ENCODE results near the gene MAPK8IP3. TPM values are rescaled to one million over a fixed set of nuclear protein-coding genes. Genes with fewer than 3 reads are reported as not detected.
"Not testable (repeated sequence)": the region's sequence is repeated elsewhere in the genome, so short reads cannot be mapped to it uniquely, and the experiment has no call there.

MAPK8IP3 gene
- polyA plus RNA-seq, 4 donors = 33.4 to 90.6 (median 58.4) TPM

DNA sequence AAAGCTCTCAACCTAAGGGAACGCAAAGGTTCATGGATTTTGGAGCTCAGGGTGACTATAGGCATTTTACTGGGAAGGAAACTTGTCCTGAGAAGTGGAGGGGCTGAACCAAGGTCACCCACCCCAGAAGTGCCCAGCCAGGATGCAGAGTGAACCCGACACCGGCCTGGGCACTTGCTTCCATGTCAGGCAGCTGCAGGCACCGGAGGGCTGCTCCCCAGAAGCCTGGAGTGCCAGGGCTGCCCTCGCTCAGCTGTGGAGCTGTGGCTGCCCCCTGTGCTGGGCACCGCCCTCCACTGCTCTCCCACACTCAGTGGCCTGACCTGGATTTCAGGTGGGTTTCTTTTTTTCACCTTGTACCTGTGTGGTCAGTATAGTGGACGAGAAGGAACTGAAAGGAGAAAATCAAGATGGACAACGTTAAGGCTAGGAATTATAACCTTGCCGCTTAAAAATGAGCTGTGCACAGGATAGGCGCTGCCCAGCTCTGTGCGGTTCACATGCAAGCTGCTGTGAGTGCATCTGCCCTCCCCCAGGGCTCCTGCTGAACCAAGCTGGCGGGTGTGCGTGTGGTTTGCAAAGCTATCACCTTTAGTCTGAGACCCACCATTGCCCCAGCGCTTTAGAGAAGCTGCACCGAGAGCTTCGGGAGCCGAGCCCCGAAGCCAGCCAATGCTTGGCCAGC is 2.2 kb downstream of the MAPK8IP3 start:
- no peak for DNase-seq (ENCODE audit: low read depth in 4 of 4, low spot score in 2 of 4)

DNA sequence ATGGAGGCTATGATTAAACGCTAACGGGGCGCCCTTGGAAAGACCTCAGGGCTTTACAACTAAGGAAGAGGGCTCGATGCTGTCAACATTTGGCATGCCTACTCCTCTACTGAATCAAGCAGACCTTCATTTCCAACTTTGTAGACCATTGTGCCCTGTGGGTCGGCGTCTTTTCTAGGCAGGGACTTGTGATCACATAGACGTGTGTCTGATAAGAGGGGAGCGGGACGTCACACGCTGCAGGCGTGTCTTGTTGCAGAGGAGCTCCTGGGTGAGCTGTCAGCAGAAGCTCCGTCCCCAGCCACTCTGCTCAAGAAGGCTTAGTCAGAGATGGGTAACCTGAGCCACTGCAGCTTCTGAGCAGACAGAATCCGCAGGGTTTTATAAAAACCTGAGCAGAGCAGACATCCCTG is 2.8 kb downstream of the MAPK8IP3 start:
- DNase-seq (ENCODE audit: low read depth in 4 of 4, low spot score in 2 of 4) = no peak

DNA sequence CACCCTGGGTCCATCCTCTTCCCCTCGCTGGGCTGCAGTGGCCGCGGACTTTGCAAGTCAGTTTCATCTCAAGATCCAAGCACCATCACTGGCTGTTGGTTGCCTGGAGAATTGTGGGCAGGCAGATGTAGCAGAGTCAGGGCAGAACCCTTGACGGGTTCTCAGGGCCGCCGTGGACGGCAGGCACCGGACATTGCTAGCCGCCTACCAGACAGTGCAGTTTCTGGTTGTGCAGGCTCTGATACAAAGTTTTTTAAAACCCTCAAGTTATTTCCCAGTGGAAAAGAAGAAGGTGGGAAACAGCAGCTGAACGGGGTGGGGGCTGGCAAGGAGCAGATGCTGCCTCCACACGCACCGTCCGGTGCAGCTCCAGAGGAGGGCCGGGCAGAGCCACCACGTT is 3.4 kb downstream of the MAPK8IP3 start:
- DNase-seq (ENCODE audit: low read depth in 4 of 4, low spot score in 2 of 4) = no peak

DNA sequence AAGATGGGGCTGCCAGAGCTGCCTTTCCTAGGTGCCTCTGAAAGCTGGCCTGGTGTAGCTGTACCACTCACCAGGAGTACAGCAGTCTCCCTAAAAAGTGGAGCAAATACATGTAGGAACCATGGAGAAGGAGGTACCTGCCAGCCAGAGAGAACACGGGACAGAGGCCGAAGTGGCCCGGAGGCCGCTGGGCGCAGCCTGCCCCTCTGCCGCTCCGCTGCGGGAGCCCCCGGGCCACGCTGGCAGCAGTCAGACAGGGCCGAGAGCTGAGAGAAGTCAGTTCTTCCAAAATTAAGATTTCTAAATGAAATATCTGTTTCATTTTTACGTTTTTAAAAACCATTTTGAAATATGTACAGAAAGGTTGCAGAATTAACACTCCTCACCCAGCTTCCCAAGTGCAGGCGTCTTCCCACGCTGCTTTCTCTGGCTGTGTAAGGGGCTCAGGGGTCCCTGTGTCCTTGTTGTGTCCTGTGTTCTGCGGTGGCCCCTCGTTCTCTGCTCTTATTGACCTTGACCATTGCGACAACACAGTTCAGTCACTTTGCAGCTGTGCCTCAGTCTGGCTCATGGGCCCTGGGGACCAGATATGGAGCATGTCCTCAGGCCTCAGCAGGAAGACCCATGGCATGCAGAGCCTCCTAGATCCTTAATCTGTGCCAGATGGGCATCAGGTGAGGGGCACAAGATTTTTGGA is 5.0 kb downstream of the MAPK8IP3 start:
- no peak for DNase-seq (ENCODE audit: low read depth in 4 of 4, low spot score in 2 of 4)

DNA sequence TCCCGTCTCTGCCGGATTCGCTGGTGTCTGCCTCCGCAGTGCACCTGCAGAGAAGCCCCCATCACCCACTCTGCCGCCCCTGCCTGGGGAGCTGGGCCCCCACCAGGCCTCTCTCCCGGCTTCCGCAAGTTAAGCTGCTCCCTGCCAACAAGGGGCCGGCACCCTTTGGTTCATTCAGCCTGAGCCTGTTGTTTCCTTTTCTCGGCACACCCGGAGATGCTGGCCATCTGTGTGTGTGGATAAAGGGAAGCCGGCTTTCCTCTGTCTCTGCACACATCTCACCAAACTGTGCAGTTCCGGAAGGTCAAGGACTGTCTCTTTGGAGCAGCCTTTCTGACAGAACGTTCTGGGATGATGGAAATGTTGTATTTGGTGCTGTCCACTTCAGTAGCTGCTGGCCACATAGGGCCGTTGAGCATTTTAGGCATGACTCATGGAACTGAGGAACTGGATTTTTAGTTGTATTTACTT is 6.8 kb downstream of the MAPK8IP3 start:
- DNase-seq (ENCODE audit: low read depth in 4 of 4, low spot score in 2 of 4) = no peak

DNA sequence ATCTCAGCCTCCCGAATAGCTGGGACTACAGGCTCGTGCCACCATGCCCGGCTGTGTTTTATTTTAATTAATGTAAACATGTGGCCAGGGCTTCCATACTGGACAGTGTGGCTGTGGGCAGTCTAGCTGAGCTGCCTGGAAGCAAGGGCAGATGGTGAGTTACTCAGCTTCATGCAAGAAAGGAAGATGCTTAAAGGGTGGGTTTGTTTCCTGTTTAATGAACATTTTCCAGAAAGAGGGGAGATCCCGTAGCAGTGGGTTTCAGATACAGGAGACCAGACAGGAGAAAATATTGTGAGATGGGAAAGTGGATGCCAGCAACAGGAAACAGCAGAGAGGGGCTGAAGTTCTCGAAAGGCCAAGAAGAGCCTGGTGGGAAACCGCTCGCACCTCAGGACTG is 7.3 kb downstream of the MAPK8IP3 start:
- DNase-seq (ENCODE audit: low read depth in 4 of 4, low spot score in 2 of 4) = no peak

DNA sequence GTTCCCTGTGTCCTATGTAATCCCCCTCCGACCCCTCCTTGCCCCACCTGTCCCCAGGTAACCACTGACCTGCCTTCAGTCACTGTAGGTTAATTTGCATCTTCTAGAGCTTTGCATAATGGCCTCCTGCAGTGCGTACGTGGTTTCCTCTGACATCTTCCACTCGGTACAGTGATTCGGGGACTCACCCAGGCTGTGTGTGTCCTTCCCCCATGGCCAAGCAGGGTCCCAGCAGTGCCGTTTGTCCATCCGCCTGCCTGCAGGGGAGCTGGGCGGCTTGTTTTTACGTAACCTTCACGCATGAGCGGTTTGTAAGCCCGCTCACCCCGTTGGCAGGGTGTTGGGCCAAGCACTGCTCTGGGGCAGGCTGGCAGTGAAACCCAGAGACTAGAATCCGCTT is 7.9 kb downstream of the MAPK8IP3 start:
- DNase-seq (ENCODE audit: low read depth in 4 of 4, low spot score in 2 of 4) = no peak

DNA sequence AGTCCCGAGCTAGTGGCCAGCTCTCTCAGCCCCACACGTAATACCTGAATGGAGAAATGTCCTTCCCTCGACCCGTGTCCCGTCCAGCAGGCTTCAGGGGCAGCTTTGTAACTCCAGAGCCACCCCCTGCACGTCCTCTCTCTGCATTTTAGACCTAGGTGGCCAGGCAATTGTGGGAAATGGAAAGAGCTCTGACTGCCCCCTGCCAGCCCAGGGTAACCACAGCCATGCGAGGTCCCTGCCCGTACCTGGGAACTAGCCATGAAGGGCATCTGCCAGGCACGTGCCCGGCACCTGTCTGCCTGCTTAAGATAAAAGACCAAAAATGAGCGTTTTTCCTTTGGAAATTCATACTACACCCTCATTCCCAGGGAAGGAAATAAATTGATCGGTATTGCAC is 9.2 kb downstream of the MAPK8IP3 start:
- DNase-seq (ENCODE audit: low read depth in 4 of 4, low spot score in 2 of 4) = no peak

DNA sequence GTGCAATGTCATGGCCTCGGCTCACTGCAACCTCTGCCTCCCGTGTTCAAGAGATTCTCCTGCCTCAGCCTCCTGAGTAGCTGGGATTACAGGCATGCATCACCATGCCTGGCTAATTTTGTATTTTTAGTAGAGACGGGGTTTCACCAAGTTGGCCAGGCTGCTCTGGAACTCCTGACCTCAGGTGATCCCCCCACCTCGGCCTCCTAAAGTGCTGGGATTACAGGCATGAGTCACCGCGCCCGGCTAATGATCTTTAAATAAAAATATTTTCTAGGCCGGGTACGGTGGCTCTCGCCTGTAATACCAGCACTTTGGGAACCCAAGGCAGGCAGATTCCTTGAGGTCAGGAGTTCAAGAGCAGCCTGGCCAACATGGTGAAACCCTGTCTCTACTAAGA is 12.2 kb downstream of the MAPK8IP3 start:
- not testable (repeated sequence) for DNase-seq (ENCODE audit: low read depth in 4 of 4, low spot score in 2 of 4)

DNA sequence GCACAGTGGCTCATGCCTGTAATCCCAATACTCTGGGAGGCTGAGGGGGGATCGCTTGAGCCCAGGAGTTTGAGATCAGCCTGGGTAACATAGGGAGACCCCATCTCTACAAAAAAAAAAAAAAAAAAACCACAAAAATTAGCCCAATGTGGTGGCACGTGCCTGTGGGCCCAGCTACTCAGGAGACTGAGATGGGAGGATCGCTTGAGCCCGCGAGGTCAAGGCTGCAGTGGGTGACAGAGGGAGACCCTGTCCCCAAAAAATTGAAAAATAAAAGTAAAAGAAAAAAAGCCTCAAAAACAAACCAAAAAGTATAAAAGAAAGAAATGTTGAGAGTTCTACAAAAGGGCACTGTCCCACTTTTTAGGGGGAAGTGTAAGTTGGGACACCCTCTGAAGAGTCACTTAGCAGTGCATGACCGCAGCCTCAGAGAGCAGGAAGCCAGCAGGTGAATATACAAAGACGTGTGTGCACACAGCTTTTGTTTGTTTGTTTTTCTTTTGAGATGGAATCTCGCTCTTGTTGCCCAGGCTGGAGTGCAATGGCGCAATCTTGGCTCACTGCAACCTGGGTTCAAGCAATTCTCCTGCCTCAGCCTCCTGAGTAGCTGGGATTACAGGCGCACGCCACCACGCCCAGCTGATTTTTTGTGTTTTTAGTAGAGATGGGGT is 13.7 kb downstream of the MAPK8IP3 start:
- not testable (repeated sequence) for DNase-seq (ENCODE audit: low read depth in 4 of 4, low spot score in 2 of 4)

DNA sequence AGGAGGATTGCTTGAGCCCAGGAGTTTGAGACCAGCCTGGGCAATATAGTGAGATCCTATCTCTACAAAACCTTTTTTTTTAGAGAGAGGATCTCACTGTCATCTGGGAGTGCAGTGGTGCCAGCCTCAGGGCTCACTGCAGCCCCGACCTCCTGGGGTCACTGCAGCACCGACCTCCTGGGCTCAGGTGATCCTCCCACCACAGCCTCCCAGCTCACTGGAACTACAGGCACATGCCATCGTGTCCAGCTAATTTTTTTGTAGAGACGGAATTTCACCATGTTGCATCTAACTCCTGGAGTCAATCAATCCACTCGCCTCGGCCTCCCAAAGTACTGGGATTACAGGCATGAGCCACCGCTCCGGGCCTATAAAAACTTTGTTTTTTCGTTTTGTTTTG is 15.4 kb downstream of the MAPK8IP3 start:
- DNase-seq (ENCODE audit: low read depth in 4 of 4, low spot score in 2 of 4) = no peak

DNA sequence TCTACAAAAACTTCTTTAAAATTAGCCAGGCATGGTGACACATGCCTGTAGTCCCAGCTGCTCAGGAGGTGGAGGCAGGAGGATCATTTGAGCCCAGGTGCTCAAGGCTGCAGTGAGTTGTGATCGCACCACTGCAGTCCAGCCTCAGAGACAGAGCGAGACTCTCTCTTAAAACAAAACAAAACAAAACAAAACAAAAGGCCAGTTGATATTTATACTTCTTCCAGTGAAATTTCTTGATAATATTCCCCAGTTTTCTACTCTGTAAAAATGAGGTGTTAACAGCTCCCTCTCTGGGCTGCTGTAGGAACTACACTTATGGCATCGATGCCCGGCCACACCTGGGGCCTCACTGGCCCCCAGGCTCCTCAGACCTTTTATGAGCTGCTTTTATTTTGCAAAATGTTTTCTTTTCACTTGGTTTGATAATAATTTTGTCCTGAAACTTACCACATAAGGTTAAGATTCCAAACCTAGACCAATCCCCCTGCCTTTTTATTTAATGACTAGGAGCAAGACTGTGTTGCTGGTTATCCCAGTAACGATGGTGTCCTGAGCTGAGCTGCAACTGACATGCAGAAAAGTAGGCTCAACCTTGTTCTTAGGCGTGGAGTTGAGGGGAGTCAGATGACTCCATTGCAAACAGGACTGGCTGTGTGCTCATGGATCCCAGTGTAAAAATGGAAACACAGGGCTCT is 17.6 kb downstream of the MAPK8IP3 start:
- no peak for DNase-seq (ENCODE audit: low read depth in 4 of 4, low spot score in 2 of 4)

DNA sequence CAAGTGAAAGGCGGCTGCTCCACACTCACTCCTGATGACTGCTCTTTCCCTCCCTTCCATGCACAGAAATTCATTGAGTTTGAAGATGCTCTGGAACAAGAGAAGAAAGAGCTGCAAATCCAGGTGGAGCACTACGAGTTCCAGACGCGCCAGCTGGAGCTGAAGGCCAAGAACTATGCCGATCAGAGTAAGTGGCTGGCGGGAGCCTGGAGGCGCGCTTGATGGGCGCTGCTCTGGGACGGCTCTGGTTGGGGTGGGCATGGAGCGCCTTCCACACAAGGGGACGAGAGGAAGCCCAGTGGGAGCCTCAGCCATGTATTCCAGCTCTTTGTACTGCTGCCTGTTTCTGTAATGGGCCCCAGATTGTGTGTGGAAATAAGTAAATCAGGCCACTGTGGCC is 18.5 kb downstream of the MAPK8IP3 start:
- DNase-seq (ENCODE audit: low read depth in 4 of 4, low spot score in 2 of 4) = no peak

DNA sequence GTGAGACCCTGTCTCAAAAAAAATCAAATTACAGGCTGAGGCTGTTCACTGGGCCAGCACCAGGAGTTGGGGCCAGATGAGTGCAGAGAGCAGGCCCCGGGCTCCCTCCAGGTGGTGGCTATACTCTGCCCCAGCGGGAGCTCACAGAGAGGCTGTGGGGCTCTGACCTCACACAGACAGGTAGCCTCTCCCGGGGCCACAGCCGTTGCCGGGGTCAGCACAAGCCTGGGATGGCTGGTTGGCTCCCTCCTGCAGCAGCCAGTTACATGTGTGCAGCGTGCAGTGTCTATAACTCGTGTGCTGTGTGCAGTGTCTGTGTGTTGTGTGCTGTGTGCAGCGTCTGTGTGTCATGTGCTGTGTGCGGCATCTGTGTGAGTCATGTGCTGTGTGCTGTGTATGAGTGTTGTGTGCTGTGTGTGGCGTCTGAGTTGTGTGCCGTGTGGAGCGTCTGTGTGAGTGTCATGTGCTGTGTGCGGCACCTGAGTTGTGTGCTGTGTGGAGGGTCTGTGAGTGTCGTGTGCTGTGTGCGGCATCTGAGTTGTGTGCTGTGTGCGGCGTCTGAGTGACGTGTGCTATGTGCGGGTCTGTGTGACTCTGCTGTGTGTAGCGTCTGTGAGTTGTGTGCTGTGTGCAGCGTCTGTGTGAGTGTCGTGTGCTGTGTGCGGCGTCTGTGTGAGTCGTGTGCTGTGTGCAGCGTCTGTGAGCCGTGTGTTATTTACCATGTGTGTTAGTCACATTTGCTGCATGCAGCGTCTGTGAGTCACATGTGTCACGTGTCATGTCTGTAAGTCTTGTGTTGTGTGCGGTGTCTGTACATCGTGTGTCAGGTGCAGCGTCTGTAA is 20.9 kb downstream of the MAPK8IP3 start:
- DNase-seq (ENCODE audit: low read depth in 4 of 4, low spot score in 2 of 4) = no peak

DNA sequence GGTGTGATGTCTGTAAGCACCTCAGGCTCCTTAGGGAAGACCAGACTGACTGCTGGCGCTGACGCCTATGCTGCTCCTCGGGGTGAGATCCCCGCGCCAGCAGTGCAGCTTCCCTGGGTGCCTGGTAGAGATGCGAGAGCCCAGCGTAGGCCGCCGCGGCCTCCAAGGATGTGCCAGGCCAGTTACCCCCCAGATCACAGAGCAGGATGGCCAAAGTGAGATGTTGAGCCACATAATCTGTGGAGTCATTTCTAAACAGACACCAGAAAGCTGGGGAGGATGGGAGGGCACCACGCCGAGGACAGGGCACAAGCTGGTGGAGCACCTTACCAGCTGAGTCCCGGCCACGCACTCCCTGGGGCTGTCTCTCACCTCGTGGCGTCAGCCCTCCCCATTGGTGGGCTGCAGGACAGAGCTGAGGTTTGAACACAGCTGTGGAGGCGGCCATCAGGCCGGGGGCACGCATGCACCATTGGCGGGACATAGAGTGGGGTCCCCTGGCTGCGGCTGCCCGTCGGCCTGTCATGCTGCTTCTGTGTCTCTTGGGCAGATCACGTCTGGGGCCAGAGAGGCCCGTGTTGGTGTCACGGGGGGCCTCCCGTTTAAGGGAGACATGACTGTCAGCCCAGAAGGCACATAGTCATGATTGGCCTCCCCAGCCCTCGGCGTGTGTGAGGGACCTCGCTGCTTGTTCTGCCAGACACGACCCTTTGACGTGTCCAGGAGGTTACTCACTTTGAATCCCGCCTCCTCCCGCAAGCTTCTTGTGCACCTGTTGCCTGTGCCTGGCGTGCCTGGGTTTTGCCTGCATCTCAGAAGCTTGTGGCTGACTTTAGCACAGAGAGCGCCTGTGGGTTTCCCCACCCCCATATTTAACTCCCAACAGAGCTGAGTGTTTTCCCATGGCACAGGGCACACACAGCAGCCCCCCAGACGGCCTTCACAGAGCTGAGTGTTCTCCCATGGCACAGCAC is 21.9 kb downstream of the MAPK8IP3 start:
- no peak for DNase-seq (ENCODE audit: low read depth in 4 of 4, low spot score in 2 of 4)

DNA sequence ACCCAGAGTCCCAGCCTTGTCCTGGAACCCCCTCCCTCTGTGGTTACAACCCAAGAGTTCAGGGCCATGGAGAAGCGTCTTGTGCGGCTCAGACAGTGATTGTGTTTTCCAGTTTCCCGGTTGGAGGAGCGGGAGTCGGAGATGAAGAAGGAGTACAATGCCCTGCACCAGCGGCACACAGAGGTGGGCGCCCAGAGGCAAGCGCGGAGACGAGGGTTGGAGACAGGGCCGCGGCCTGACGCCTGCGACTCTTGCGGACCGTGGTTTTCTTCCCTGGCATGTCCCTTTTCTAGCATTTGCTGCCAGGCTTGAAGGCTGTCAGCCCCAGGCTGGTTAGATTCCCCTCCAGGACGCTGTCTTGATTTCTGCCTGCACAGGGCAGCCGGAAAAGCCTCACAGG is 23.0 kb downstream of the MAPK8IP3 start:
- no peak for DNase-seq (ENCODE audit: low read depth in 4 of 4, low spot score in 2 of 4)

DNA sequence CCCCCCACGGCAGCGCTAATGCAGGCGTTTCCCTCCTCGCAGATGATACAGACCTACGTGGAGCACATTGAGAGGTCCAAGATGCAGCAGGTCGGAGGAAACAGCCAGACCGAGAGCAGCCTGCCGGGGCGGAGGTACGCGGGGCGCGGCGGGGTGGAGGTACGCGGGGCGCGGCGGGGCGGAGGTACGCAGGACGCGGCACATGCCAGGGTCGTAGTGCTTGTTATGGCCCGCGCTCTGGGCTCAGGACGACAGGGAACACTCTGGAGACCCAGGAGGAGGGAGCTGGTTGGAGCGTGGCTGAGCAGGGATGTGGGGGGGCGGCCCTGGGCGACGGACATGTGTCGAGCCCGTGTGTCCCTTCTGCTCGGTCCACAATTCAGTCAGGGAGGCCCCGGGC is 23.4 kb downstream of the MAPK8IP3 start:
- DNase-seq (ENCODE audit: low read depth in 4 of 4, low spot score in 2 of 4) = no peak

DNA sequence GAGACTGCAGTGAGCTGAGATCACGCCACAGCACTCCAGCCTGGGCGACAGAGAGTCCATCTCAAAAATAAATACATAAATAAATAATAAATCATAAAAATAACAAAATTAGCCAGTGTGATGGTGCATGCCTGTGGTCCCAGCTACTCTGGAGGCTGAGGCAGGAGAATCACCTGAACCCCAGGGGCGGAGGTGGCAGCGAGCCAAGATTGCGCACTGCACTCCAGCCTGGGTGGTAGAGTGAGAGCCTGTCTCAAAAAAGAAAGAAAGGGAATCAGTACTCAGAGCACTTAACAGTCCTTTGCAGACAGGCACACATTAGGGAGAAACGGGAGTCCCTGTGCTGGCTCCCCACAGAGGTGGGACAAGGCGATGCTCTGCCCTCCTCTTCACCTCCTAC is 25.1 kb downstream of the MAPK8IP3 start:
- no peak for DNase-seq (ENCODE audit: low read depth in 4 of 4, low spot score in 2 of 4)

DNA sequence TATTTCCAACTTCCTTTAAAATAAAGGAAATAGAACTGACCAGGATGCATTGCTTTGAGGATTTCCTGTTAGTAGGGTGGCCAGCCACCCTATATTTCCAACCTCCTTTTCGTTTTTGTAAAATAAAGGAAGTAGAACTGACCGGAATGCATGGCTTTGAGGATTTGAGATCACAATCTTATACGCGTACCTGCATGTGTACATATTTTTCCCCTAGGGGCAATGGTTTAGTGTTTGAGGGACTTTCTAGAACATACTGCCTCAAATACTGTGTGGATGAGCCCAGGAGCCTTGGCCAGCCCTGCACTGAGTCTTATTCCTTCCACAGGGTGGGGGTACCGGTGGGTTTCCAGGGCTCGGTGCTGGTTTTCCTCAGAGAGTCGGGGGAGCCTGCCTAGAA is 25.6 kb downstream of the MAPK8IP3 start:
- no peak for DNase-seq (ENCODE audit: low read depth in 4 of 4, low spot score in 2 of 4)
